OCI-M2 (cell line): ENCODE data around the gene RNF19B.
"Not testable (repeated sequence)": the region's sequence is repeated elsewhere in the genome, so short reads cannot be mapped to it uniquely, and the experiment has no call there.

Experiments
- DNase-seq: peaks from one replicate; lab custom pipeline; 2025; ENCODE audit not compliant: unreplicated experiment; lab: John Stamatoyannopoulos, UW

RNF19B gene

GRCh38 chr1:32964461-32965250 is at the start of gene RNF19B:
RNF19B (minus strand) TSS chr1:32964809; CDS start chr1:32964685, 124 bp downstream.
- DNase-seq: peak; percentile 66

DNA sequence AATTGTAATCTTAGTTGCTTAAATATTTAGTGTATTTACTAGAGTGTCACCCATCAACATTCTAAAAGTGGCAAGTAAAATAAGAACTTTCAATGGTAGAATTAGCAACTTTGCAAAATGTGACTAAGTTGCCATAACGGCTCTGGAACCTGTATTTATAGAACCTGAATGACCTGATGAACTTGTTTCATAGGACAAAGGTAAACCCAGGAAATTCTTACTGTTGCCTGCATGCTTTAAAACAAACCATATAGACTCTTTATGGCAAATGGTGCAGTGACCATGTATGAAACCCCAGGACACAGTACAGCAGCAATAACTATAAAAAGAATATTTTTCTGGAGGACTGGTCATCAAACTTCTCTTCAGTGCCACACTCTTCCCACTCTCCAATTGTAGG is 49.2 kb upstream of the RNF19B start:
- DNase-seq: no peak

- DNase-seq: no peak
Observed at GRCh38 chr1:33012165-33012564, 47.6 kb upstream of the RNF19B start.

- DNase-seq: no peak
Observed at GRCh38 chr1:33010932-33011731, 46.5 kb upstream of the RNF19B start.

DNA sequence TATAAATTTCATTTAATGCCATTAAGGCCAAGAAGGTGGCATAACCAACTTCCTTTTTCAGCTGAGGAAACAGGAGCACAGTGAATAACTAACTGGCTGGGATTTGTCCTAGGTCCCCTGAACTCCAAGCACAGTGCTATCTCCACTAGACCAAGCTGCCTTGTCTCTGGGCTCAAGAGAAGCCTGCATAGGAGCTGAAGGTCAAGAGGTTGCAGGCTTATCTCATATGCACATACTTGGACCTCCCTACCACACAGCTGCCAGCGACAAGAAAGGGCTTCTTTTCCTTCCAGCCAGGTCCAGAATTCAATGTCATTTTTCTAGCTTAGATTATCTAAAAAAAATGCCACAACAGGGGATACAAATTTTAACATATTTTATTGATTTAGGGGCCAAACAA is 45.0 kb upstream of the RNF19B start:
- peak; percentile 36 for DNase-seq

DNA sequence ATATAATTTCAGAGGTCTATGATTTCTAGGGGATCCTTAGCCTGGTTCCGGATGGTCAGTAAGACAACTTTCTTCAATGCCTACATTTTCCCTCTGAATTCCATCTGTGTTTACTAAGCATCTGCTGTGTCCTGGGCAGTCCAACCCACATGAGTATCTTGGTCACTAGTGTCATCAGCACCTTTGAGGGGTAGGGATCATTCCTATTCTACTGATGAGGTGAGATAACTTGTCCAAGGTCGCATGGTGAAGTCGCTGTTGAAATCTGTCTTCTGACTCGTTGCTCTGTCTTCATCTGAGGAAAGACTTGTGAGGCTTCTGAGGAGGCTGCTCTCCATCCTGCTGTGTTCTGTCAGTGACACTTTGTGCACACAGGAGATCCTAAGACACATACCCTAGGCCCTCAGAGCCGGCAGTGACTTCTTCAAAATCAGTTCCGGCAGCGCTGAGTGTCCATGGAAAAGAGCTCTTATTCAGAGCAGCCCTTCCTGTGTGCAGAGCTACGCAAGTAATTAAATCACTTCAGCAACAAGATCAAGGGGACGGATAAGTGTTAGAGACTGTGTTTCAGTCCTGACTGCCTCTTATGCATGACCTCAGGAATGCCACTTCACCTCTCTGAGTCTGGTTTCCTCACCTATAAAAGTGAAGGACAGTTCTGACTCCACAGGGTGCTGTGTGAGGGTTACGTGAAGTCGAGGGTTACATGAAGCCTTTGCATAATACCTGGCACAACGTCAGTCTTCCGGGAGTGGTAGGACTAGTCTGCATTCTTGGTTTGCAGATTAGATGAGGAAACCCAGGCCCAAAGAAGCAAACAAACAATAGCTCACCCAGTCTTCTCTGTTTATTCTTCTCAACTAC is 43.7 kb upstream of the RNF19B start:
- DNase-seq: no peak

GRCh38 chr1:33007190-33008050 is 42.8 kb upstream of the RNF19B start:
- no peak for DNase-seq

GRCh38 chr1:33005838-33006421 is 41.3 kb upstream of the RNF19B start:
- DNase-seq: no peak

DNA sequence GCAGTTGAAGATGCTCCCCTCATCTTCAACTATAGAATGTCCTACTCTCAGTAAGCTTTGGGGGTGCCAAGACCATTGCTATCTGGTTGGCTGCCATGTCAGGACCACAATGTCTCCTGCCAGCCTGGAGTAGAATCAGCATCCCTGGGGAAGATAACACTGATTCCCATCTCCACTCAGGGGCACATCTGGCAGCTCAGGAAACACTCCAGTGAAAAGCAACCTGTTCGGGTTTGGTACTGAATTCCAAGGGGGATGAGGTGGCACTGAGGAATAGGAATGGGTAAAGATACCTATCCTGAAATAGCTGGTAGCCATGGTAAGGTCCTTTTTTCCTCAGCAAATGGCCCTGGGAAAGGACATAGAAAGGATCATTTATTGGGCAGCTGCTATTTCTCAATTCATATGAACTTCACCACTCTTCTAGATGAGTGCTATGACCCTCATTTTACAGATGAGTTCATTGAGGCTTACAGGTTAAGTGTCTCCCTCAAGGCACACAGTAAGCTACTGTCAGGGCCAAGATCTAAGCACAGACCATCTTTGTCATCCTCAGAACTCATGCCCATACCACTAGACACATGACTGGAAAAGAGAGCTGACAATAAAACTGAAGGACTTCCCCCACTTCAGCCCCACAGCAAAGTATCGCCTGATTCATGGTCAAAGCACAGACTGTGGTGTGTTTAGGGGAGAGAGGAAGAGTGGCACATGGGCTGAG is 40.7 kb upstream of the RNF19B start:
- no peak for DNase-seq

DNA sequence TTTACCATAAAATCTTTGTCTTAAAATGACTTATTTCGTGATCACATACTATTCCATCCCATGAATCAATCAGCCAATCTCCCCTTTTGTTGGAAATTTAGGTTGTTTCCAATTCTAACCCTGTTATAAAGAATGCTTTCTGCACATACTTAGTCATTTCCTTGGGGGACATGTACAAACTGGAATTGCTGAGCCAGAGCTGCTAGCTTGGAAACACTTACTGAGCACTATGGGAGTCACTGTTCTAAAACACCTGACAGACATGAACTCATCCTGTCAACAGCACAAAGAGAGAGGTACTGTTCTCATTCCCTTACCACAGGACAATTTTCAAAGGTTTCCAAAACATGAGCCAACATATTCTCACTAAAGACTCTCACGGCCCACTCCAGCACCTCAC is 40.0 kb upstream of the RNF19B start:
- no peak for DNase-seq

DNA sequence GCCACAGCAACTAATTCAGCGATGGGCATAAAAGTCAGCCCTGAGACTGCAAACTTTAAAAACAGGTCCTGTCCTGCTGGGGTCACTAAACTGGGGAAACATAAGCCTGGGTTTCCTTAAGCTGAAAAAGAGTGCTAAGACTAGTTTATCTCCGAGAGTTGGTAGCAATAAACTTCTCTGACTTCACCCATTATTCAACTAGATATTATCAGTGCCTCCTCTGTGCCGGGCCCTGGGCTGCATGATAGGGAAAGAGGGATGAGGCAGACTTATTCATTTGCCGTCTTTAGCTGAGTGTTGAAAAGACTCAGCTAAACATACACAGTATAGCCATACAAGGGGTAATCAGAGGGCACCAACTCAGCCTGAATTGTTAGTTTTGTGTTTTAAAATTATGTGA is 39.0 kb upstream of the RNF19B start:
- no peak for DNase-seq

DNA sequence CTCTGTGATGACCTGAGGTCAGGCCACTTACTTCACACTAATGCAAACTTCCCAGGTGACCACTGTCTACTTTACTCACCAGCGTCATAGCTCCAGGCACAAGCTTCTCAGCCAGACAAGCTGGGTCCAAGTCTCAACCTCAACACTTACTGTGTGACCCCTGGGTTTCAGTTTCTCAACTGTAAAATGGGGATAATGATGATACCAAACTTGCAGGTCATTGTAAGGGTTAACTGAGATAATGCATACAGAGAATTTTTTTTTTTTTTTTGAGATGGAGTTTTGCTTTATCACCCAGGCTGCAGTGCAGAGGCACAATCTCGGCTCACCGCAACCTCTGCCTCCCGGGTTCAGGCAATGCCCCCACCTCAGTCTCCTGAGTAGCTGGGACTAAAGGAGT is 37.4 kb upstream of the RNF19B start:
- no peak for DNase-seq

DNA sequence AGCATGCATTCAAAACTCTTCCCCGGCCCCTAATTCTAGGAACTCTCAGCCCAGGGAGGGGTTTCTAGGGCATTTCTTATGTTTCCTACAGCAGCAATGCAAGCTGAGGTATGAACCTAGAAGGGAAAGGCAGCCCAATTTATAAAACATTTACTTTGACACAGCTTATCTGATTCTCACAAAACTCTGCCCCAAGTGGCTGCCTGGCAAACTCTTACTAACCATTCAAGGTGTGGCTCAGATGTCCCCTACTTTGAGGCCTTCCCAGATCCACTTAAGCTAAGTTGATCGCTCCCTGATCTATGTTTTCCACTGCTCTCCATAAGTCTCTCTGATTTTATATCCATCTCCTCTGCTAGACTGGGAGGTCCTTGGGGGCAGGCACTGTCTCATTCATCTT is 36.7 kb upstream of the RNF19B start:
- no peak for DNase-seq

DNA sequence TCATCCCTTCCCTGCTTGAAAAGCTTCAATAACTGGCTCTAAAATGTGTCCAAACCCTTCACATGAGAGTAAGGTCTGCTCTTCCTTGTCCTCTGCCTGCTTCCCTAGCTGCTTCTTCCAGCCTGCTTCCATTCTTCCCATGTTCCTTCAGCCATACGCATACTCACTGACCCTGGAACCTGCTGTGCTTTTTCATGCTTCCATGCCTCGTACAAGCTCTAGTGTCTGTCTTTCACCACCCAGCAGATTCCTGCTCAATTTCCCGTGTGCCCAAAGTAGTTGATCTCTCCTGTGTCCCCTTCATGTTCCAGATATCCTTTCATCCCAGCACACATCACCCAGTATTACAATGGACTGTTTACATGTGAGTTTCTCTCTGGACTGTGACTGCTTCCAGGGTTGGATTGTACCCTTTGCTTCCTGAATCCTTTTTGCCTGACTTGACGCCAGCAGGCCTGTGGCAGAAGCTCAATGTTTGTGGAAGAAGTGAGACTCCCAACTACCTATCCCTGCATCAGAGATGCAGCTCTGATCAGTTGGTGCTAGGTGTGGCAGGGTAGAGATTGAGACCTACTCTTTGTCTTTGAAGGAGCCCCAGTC is 35.9 kb upstream of the RNF19B start:
- DNase-seq: no peak

GRCh38 chr1:32998997-32999396 is 34.4 kb upstream of the RNF19B start:
- no peak for DNase-seq

DNA sequence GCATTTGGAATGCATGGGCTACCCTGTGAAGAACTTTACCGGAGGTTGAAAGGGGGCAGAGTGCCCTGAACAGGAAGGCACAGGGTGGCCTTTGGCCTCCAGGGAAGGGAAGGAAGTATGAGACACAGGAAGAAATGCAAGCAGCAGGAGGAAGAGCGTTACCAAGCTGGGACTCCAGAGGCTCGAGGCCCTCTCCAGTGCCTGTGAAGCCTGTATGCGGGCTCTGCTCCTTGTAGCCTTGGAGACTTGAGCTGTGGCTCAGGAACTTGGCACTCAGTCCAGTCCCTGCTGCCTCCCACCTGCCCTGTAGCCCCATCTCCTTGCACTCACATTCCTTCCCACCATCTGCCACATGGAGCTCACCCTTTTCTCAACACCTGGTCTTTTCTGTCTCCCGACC is 33.5 kb upstream of the RNF19B start:
- no peak for DNase-seq

DNA sequence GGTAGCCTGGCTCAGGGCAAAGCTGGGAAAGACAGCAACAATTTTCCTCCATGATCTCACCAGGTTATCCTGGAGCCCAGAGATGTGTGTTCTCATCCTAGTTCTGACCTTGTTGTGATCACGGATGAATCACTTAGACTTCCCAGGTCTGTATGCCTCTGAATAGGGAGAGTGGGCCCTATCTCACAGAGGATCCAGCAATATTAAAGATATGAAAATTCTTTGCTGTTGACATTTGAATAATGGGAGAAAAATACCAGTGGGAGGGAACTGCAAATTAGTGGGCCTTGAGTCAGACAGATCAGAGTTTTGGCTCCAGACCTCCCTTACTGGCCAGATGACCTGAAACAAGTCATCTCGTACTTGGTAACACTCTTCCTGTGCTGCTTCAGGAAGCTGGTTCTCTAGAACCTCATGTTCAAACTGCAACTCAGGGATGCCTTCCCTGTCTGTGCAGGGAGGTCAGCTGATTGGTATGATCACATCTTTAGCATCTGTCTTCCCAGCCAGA is 32.8 kb upstream of the RNF19B start:
- no peak for DNase-seq

GRCh38 chr1:32993324-32993636 is 28.7 kb upstream of the RNF19B start:
- not testable (repeated sequence) for DNase-seq
